ENCODE data around the gene TPSD1.
"Not testable (repeated sequence)": the region's sequence is repeated elsewhere in the genome, so short reads cannot be mapped to it uniquely, and the experiment has no call there.

The TPSD1 gene

DNA sequence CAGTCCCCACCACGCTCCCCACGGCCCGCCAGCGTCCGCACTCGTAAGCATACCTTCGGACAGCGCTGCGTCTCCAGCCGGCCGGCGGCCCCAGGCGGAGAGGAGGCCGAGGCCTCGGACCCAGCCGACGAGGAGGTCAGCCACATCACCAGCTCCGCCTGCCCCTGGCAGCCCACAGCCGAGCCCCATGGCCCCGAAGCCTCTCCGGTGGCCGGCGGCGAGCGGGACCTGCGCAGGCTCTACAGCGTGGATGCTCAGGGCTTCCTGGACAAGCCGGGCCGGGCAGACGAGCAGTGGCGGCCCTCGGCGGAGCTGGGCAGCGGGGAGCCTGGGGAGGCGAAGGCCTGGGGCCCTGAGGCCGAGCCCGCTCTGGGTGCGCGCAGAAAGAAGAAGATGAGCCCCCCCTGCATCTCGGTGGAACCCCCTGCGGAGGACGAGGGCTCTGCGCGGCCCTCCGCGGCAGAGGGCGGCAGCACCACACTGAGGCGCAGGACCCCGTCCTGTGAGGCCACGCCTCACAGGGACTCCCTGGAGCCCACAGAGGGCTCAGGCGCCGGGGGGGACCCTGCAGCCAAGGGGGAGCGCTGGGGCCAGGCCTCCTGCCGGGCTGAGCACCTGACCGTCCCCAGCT is 35.7 kb upstream of the TPSD1 start:
- DNase-seq (ENCODE audit: insufficient read length, low spot score), result no peak
- no peak for FAIRE-seq

GRCh38 chr16:1220841-1221627 is 34.8 kb upstream of the TPSD1 start:
- FAIRE-seq (no peak), DNase-seq (ENCODE audit: insufficient read length, low spot score) (no peak)

GRCh38 chr16:1221628-1222552 is 34.0 kb upstream of the TPSD1 start:
- DNase-seq (ENCODE audit: insufficient read length, low spot score), result no peak
- FAIRE-seq, result no peak

GRCh38 chr16:1222553-1223354 is 33.1 kb upstream of the TPSD1 start:
- no peak for DNase-seq (ENCODE audit: insufficient read length, low spot score)
- no peak for FAIRE-seq

DNA sequence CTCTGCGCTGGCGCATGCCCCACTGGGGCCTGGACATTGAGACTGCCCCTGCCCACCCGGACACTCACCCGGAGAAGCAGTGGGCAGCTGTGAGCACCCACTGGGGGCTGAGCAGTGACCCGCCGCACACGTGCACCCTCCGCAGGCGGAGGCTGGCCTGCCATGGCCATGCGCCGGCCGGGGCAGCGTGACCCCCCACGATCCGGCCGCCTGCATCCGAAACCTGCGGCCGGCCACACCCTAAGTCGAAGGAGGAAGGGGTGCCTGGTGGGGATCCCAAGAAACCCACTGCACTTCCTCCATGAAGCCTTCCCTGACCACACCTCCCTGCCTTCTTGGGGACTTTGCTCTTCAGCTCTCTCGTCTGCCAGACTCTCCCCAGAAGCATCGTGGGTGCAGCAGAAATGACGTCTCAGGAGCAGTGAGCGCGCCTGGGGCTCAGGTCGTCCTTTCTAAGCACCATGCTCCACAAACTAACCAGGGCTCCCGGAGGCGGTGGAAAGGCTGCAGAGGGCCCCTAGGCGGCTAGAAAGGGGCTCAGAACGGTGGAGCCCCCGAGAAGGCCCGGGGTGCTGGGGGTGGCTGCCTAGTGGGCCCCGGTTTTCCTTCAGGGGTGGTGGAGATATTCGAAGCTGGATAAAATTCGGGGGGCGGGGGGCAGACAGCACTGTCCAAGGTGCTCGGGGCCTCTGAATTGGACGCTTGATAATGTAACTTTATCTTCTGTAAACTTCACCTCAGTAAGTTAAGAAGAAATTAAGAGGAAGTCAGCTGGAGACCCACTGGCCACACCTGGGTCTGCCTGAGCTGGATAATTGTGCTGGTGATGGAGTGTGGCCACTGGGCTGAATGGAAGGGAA is 32.3 kb upstream of the TPSD1 start:
- FAIRE-seq, result no peak
- DNase-seq (ENCODE audit: insufficient read length, low spot score), result no peak

DNA sequence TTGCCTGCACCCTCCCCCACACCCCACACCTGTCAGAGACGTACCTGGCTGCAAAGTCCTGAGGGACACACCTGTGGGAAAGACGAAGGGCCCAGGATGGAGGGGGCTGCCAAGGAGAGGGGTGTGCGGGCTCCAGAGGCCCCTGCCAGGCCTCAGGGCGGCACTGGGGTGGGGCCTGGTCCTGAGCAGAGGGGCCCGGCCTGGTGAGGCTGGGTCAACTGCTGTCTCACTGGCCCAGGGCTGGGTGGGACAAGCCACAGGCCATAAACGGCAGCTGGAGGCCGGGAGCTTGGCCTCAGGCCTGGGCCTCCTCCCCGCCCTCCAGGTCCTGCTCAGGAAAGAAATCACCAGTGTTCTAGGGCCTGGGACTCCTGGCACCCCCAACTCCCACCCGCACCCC is 31.3 kb upstream of the TPSD1 start:
- DNase-seq (ENCODE audit: insufficient read length, low spot score), result no peak
- no peak for FAIRE-seq

DNA sequence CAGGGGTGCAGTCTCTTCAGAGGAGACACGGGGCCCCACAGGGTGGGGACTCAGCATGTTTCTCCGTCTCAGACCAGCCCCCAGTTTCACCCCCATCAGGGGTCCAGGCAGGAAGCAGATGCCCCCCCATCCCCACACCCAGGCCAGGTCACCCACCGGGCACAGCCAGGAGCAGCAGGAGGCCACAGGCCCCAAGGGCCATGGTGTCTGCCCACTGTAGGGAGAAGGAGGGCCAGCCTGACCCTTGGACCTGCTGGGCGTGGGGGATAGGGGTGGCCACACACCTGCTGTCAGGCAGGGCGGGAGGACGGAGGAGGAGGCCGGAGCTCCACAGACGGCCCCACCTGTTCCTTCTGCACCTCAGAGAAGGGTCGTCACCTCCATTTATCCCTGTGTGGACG is 30.8 kb upstream of the TPSD1 start, which contains the start of gene TPSG1:
Gene TPSG1 (minus strand): TSS at position 218 of the 401 bp plus-strand sequence. CDS start 16 bp downstream, at position 202.
- FAIRE-seq, result no peak
- DNase-seq (ENCODE audit: insufficient read length, low spot score), result no peak

GRCh38 chr16:1225728-1226311 is 30.0 kb upstream of the TPSD1 start:
- DNase-seq (ENCODE audit: insufficient read length, low spot score); FAIRE-seq: not testable (repeated sequence)

GRCh38 chr16:1226692-1227091 is 29.2 kb upstream of the TPSD1 start:
- not testable (repeated sequence) for DNase-seq (ENCODE audit: insufficient read length, low spot score); FAIRE-seq

- not testable (repeated sequence) for FAIRE-seq; DNase-seq (ENCODE audit: insufficient read length, low spot score)
Observed at GRCh38 chr16:1228227-1228626, 27.6 kb upstream of the TPSD1 start.

GRCh38 chr16:1229476-1229875 is 26.4 kb upstream of the TPSD1 start:
- DNase-seq (ENCODE audit: insufficient read length, low spot score); FAIRE-seq: not testable (repeated sequence)

DNA sequence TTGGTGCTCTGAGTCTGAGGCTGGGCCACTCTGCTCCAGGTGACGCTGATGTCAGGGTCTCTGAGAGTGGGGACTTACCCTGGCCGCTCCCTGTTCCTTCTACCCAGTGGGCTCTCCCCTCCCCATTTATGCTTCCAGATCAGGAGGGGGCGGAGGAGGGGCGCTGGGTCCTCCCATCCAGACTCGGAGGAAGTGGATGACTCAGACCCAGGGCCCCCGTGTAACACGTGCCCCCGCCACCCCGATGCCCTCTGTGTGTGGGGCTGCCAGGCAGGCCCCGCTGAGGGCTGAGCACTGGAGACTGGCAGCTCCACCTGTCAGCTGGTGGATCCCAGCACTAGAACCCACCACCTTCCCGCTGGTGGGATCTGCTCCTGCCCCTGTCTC is 25.8 kb upstream of the TPSD1 start, which contains the start of gene TPSB2:
Gene TPSB2 (minus strand): TSS at position 101 of the 387 bp plus-strand sequence. CDS start 233 bp downstream, outside the sequence.
- not testable (repeated sequence) for FAIRE-seq; DNase-seq (ENCODE audit: insufficient read length, low spot score)

DNA sequence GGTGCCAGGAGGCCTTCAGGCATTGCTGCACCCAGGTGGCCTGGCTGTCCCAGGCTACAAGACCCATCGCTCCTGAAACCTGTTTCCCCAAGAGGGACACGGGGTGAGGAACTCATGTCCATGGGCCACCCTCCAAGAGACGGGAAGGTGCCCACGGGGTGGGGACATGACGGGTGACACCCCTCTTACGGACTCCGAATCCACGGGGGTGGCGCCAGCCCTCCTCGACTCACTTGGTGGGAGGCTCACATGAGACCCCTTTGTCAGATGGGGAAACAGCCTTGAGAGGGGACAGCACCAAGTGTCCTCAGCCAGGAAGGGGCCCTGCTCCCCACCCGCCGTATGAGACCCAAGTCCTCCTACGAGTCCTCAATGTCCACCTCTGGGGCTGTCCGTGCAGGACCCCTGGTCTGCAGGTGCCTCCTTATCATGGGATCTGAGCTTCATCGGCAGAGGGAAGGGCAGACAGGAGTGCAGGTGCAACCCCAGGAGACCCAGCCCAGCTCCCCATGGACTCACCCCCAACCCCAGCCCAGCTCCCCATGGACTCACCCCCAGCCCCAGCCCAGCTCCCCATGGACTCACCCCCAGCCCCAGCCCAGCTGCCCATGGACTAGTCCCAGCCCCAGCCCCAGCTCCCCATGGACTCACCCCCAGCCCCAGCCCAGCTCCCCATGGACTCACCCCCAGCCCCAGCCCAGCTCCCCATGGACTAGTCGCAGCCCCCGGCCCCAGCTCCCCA is 25.2 kb upstream of the TPSD1 start:
- not testable (repeated sequence) for FAIRE-seq; DNase-seq (ENCODE audit: insufficient read length, low spot score)

- FAIRE-seq; DNase-seq (ENCODE audit: insufficient read length, low spot score): not testable (repeated sequence)
Observed at GRCh38 chr16:1231301-1231700, 24.6 kb upstream of the TPSD1 start.

- not testable (repeated sequence) for DNase-seq (ENCODE audit: insufficient read length, low spot score); FAIRE-seq
Observed at GRCh38 chr16:1232049-1232748, 23.7 kb upstream of the TPSD1 start.

DNA sequence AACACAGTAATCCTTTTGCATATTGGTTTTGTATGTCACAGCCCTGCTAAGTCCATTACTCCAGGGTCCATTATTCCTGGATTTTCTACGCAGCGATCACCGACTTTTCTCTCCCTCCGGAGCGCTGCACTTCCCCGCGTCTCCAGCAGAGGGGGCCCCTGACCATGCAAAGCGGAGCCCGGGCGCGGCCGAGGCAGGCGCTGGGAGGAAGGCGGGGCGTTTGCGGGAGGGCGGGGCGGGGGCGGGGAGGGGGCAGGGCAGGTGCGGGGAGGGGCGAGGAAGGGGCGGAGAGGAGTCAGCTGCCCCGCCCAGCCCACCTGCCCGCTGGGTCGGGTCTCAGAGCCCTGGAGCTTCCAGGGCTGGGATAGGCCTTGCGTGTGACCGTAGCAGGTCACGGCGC is 19.2 kb upstream of the TPSD1 start:
- not testable (repeated sequence) for DNase-seq (ENCODE audit: insufficient read length, low spot score)
- peak; percentile 89 for FAIRE-seq

- FAIRE-seq, result no peak
Observed at GRCh38 chr16:1237990-1238389, 17.9 kb upstream of the TPSD1 start.

More at GRCh38 chr16:1237990-1238389, 17.9 kb upstream of the TPSD1 start:
- no peak for DNase-seq (ENCODE audit: insufficient read length, low spot score)

All from GM19239 (cell line).